HepG2 (cell line): ENCODE data around the gene ZNF384. TPM values are rescaled to one million over a fixed set of nuclear protein-coding genes. Genes with fewer than 3 reads are reported as not detected.

Experiments used
- ATAC-seq: fragments of 200-7000 bp; cut with Tn5 transposase; 3 replicates; pipeline ENCODE4 v1.9.1; 2020; ENCODE audit warnings: mild to moderate bottlenecking, moderate library complexity
- BruUV-seq: library from RNA; stranded (reverse); fragments of 400-500 nt; replicated peaks from 2 replicates; lab custom pipeline; 2021; lab: Mats Ljungman, UMichigan
- CTCF ChIA-PET: fragments of 300-600 bp; formaldehyde crosslinking; extraction: SDS; loops from one replicate; lab custom pipeline; 2021; ENCODE audit warnings: low total read pairs, inconsistent platforms, low intra/inter-chr PET ratio; lab: Yijun Ruan, JAX
- POLR2A ChIA-PET: fragments of 350-600 bp; sonication (Branson Sonifier 250); formaldehyde crosslinking; loops from one replicate; lab custom pipeline; 2020; ENCODE audit warnings: antibody characterized with exemption, inconsistent platforms; lab: Yijun Ruan, JAX
- DNase-seq: peaks from one replicate; pipeline ENCODE4 v3.0.0-alpha.2; 2015; ENCODE audit warnings: low spot score
- FAIRE-seq: peaks from 3 replicates; lab custom pipeline; 2011; peaks lifted over from hg19 to GRCh38; lab: Jason Lieb, UNC
- H2AFZ ChIP-seq: one replicate; pipeline ENCODE4 v1.6.1; 2011; ENCODE audit warnings: low read length, inconsistent platforms
- H3K27ac ChIP-seq: fragments of 300-600 bp; 3 replicates; pipeline ENCODE4 v1.8.0; 2011; ENCODE audit warnings: mixed run types, mild to moderate bottlenecking, mixed read lengths, low read length, inconsistent platforms; ENCODE audit not compliant: insufficient read depth; ENCODE audit errors: extremely low read length
- H3K27me3 ChIP-seq, 2 experiments: fragments of 200-600 bp in 1 of 2; 2 replicates in 1 of 2; 3 replicates in 1 of 2; pipeline versions ENCODE4 v1.6.0 to v1.8.0; 2011; ENCODE audit warnings: low read length in 2 of 2, mild to moderate bottlenecking in 2 of 2, moderate library complexity in 2 of 2, inconsistent platforms in 1 of 2; ENCODE audit not compliant: insufficient read depth in 2 of 2, control insufficient read depth in 1 of 2
- H3K36me3 ChIP-seq, 2 experiments: fragments of 200-600 bp in 1 of 2; replicated peaks in 1 of 2; 2 replicates in 1 of 2; 3 replicates in 1 of 2; pipeline versions ENCODE4 v1.5.1 to v1.8.0; 2011; ENCODE audit warnings: low read length in 2 of 2, inconsistent platforms in 1 of 2; ENCODE audit not compliant: insufficient read depth in 2 of 2, control insufficient read depth in 1 of 2
- H3K4me1 ChIP-seq: 2 replicates; pipeline ENCODE4 v1.5.1; 2012; ENCODE audit warnings: low read length, inconsistent platforms; ENCODE audit not compliant: insufficient read depth
- H3K4me2 ChIP-seq: 2 replicates; pipeline ENCODE4 v1.6.0; 2011; ENCODE audit warnings: low read depth, low read length, inconsistent platforms
- H3K4me3 ChIP-seq, 3 experiments: fragments of 200-600 bp in 1 of 3; sonication (generic), shearing (Covaris generic) in 1 of 3; replicated peaks in 1 of 3; 2 replicates each; pipeline ENCODE4 v1.5.1; 2011 to 2016; ENCODE audit warnings: low read length in 3 of 3, inconsistent platforms in 2 of 3, low read depth in 2 of 3, mild to moderate bottlenecking in 2 of 3, control low read depth in 1 of 3, mixed read lengths in 1 of 3; ENCODE audit not compliant: insufficient read depth in 1 of 3
- H3K79me2 ChIP-seq: one replicate; pipeline ENCODE4 v1.6.1; 2011; ENCODE audit warnings: low read length, inconsistent platforms; ENCODE audit not compliant: insufficient read depth
- H3K9ac ChIP-seq: 2 replicates; pipeline ENCODE4 v1.6.0; 2011; ENCODE audit warnings: mild to moderate bottlenecking, low read depth, low read length, inconsistent platforms; ENCODE audit not compliant: insufficient read depth
- H3K9me3 ChIP-seq: 2 replicates; pipeline ENCODE4 v1.5.1; 2012; ENCODE audit warnings: mild to moderate bottlenecking, low read length
- H4K20me1 ChIP-seq: 2 replicates; pipeline ENCODE4 v1.6.0; 2011; ENCODE audit warnings: inconsistent platforms, mild to moderate bottlenecking, low read length, moderate library complexity; ENCODE audit not compliant: insufficient read depth
- ATRX ChIP-seq: sonication (generic); formaldehyde crosslinking; IDR thresholded peaks from 2 replicates; pipeline ENCODE4 v1.4.0; 2020; ENCODE audit warnings: missing genetic modification reagents, borderline replicate concordance
- CBX5 ChIP-seq: sonication (generic); formaldehyde crosslinking; IDR thresholded peaks from 2 replicates; pipeline ENCODE4 v1.4.0; 2020; ENCODE audit warnings: missing genetic modification reagents, borderline replicate concordance
- CENPT ChIP-seq: sonication (generic); formaldehyde crosslinking; IDR thresholded peaks from 2 replicates; pipeline ENCODE4 v1.8.0; 2022; ENCODE audit warnings: low read depth, mild to moderate bottlenecking, moderate library complexity, missing genetic modification reagents
- EHMT2 ChIP-seq: fragments of 200-600 bp; sonication (generic); IDR thresholded peaks from 2 replicates; pipeline ENCODE4 v1.7.0; 2017; ENCODE audit warnings: antibody characterized with exemption, low read depth, low read length, borderline replicate concordance
- GATAD2A ChIP-seq: IDR thresholded peaks from 2 replicates; pipeline ENCODE4 v1.6.1; 2016
- JDP2 ChIP-seq: sonication (generic); formaldehyde crosslinking; IDR thresholded peaks from 2 replicates; pipeline ENCODE4 v1.8.1; 2022; ENCODE audit warnings: missing genetic modification reagents, borderline replicate concordance
- NCOA1 ChIP-seq: sonication (generic); formaldehyde crosslinking; IDR thresholded peaks from 2 replicates; pipeline ENCODE4 v1.9.0; 2021; ENCODE audit warnings: missing genetic modification reagents
- YY1 ChIP-seq: IDR thresholded peaks from 2 replicates; pipeline ENCODE4 v1.6.1; 2011; ENCODE audit warnings: low read length, low read depth, moderate library complexity, mild to moderate bottlenecking; ENCODE audit not compliant: insufficient read depth, insufficient replicate concordance
- ZIK1 ChIP-seq: sonication (generic); formaldehyde crosslinking; IDR thresholded peaks from 2 replicates; pipeline ENCODE4 v1.5.0; 2020; ENCODE audit warnings: mild to moderate bottlenecking, low read depth, missing genetic modification reagents, borderline replicate concordance
- ZMYM2 ChIP-seq: sonication (generic); formaldehyde crosslinking; IDR thresholded peaks from 2 replicates; pipeline ENCODE4 v1.8.0; 2022; ENCODE audit warnings: mild to moderate bottlenecking, missing genetic modification reagents
- ZNF720 ChIP-seq: sonication (generic); formaldehyde crosslinking; IDR thresholded peaks from 2 replicates; pipeline ENCODE4 v1.4.0; 2020; ENCODE audit warnings: missing genetic modification reagents
- WGBS: methylation state at CpG from one replicate; pipeline ENCODE4 v1.1.6; 2017; ENCODE audit warnings: low lambda C conversion rate; 5-methylcytosine and 5-hydroxymethylcytosine counted together
- in situ Hi-C: cut with HindIII; loops from 2 replicates; pipeline ENCODE4 v1.10.0; 2017; ENCODE audit warnings: low pct_unique_long_range_greater_than_20kb; ENCODE audit not compliant: extremely low pct_ligation_motif_present
- intact Hi-C: fragments of 100-400 bp; cut with micrococcal nuclease; formaldehyde crosslinking; loops from one replicate; pipeline ENCODE4 v1.10.0; 2022; ENCODE audit not compliant: unreplicated experiment
- polyA plus RNA-seq, 8 experiments: library from polyadenylated mRNA; depleted of rRNA in 3 of 8; stranded (reverse) in 7 of 8; unstranded in 1 of 8; fragments of >200 nt; fragmentation: Illumina TruSeq in 4 of 8; extraction: Trizol in 4 of 8; gene quantifications; 2 replicates each; pipeline versions ENCODE4 v1.2.1 to v1.2.3, GENCODE V29; 2011 to 2016; ENCODE audit warnings: low read depth in 4 of 8, missing spikeins in 1 of 8, mixed read lengths in 1 of 8; ENCODE audit not compliant: insufficient read depth in 1 of 8
- total RNA-seq, 5 experiments: library from RNA; depleted of rRNA; stranded (reverse); fragments of >200 nt; fragmentation: Illumina TruSeq; extraction: Trizol; gene quantifications; 2 replicates each; pipeline ENCODE4 v1.2.3, GENCODE V29; 2016; ENCODE audit warnings: low read depth in 1 of 5
- TF ChIP-seq, protein P1 (sequence below): sonication (generic); formaldehyde crosslinking; conservative IDR thresholded peaks from 2 replicates; pipeline ENCODE4 v1.8.0; 2022; ENCODE audit warnings: mild to moderate bottlenecking, moderate library complexity, missing genetic modification reagents
- TF ChIP-seq, protein P2 (sequence below): sonication (generic); formaldehyde crosslinking; conservative IDR thresholded peaks from 2 replicates; pipeline ENCODE4 v1.4.0; 2020; ENCODE audit warnings: mild to moderate bottlenecking, missing genetic modification reagents, moderate library complexity
- TF ChIP-seq, protein P3 (sequence below): sonication (generic); formaldehyde crosslinking; IDR thresholded peaks from 2 replicates; pipeline ENCODE4 v1.4.0; 2020; ENCODE audit warnings: mild to moderate bottlenecking, low read depth, missing genetic modification reagents

ZNF384 gene
- total and polyA plus RNA-seq, 2 of the 13 experiments (the other 11 are each of a cell fraction or from before 2014, with no cell fraction given) = 23.6 to 55.3 TPM

DNA sequence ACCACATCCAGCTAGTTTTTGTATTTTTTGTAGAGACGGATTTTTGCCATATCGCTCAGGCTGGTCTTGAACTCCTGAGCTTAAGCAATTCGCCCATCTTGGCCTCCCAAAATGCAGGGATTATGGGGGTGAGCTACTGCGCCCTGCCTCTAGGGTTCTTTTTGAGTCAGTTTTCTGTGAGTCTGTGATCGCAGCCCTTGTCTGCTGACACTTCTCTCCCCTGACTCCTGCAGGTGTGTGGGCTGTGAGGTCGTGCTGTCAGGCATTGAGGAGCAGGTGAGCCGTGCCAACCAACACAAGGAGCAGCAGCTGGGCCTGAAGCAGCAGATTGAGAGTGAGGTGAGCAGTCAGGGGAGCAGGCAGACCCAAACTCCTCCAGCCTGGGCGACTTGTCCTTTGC lies 41.0 kb upstream of the ZNF384 start:
- ATAC-seq (no peak), DNase-seq (no peak), FAIRE-seq (no peak)
- in situ Hi-C loops (no loop called here), intact Hi-C loops (no loop called here)
- H3K27ac ChIP-seq = no peak overlapping the region
- WGBS = 88% methylated on average over 7 of the region's 8 CpGs
- CTCF ChIA-PET = no interaction called here
- TF ChIP-seq NCOA1 (CRISPR knock-in tag) = no peak
- TF ChIP-seq, protein P1, sequence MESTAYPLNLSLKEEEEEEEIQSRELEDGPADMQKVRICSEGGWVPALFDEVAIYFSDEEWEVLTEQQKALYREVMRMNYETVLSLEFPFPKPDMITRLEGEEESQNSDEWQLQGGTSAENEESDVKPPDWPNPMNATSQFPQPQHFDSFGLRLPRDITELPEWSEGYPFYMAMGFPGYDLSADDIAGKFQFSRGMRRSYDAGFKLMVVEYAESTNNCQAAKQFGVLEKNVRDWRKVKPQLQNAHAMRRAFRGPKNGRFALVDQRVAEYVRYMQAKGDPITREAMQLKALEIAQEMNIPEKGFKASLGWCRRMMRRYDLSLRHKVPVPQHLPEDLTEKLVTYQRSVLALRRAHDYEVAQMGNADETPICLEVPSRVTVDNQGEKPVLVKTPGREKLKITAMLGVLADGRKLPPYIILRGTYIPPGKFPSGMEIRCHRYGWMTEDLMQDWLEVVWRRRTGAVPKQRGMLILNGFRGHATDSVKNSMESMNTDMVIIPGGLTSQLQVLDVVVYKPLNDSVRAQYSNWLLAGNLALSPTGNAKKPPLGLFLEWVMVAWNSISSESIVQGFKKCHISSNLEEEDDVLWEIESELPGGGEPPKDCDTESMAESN (CRISPR knock-in tag) = no peak
- no peak for TF ChIP-seq CBX5 (CRISPR knock-in tag)
- TF ChIP-seq EHMT2 = no peak
- TF ChIP-seq, protein P2, sequence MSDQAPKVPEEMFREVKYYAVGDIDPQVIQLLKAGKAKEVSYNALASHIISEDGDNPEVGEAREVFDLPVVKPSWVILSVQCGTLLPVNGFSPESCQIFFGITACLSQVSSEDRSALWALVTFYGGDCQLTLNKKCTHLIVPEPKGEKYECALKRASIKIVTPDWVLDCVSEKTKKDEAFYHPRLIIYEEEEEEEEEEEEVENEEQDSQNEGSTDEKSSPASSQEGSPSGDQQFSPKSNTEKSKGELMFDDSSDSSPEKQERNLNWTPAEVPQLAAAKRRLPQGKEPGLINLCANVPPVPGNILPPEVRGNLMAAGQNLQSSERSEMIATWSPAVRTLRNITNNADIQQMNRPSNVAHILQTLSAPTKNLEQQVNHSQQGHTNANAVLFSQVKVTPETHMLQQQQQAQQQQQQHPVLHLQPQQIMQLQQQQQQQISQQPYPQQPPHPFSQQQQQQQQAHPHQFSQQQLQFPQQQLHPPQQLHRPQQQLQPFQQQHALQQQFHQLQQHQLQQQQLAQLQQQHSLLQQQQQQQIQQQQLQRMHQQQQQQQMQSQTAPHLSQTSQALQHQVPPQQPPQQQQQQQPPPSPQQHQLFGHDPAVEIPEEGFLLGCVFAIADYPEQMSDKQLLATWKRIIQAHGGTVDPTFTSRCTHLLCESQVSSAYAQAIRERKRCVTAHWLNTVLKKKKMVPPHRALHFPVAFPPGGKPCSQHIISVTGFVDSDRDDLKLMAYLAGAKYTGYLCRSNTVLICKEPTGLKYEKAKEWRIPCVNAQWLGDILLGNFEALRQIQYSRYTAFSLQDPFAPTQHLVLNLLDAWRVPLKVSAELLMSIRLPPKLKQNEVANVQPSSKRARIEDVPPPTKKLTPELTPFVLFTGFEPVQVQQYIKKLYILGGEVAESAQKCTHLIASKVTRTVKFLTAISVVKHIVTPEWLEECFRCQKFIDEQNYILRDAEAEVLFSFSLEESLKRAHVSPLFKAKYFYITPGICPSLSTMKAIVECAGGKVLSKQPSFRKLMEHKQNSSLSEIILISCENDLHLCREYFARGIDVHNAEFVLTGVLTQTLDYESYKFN (CRISPR knock-in tag) = no peak
- no peak for TF ChIP-seq ZMYM2 (CRISPR knock-in tag)
- TF ChIP-seq ATRX (CRISPR knock-in tag) = no peak
- TF ChIP-seq JDP2 (CRISPR knock-in tag) = no peak
- no peak for TF ChIP-seq ZNF720 (CRISPR knock-in tag)
- TF ChIP-seq ZIK1 (CRISPR knock-in tag) = no peak
- TF ChIP-seq YY1 = no peak
- TF ChIP-seq, protein P3, sequence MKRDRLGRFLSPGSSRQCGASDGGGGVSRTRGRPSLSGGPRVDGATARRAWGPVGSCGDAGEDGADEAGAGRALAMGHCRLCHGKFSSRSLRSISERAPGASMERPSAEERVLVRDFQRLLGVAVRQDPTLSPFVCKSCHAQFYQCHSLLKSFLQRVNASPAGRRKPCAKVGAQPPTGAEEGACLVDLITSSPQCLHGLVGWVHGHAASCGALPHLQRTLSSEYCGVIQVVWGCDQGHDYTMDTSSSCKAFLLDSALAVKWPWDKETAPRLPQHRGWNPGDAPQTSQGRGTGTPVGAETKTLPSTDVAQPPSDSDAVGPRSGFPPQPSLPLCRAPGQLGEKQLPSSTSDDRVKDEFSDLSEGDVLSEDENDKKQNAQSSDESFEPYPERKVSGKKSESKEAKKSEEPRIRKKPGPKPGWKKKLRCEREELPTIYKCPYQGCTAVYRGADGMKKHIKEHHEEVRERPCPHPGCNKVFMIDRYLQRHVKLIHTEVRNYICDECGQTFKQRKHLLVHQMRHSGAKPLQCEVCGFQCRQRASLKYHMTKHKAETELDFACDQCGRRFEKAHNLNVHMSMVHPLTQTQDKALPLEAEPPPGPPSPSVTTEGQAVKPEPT (CRISPR knock-in tag) = no peak
- TF ChIP-seq GATAD2A (CRISPR knock-in tag) = no peak
- no peak for TF ChIP-seq CENPT (CRISPR knock-in tag)
- H3K9me3 ChIP-seq = no peaks in the 10 kb centered on the region
- no peaks in the 10 kb centered on the region for H3K27me3 ChIP-seq
- peaks cover 12 to 37% of the 10 kb centered on the region in 2 experiments; a peak in 4 of 5 replicates for H3K36me3 ChIP-seq
- no peak overlapping the region for H3K9ac ChIP-seq
- H3K79me2 ChIP-seq = no peaks in the 10 kb centered on the region
- no TSS peak for BruUV-seq
- H3K4me3 ChIP-seq = no peak overlapping the region
- no peaks in the 10 kb centered on the region for H4K20me1 ChIP-seq
- no peak overlapping the region for H2AFZ ChIP-seq
- POLR2A ChIA-PET = no interaction called here
- peaks cover 8% of the 10 kb centered on the region for H3K4me1 ChIP-seq
- H3K4me2 ChIP-seq = no peak overlapping the region
